ENCODE results near the gene CCDC78. TPM values are rescaled to one million over a fixed set of nuclear protein-coding genes. Genes with fewer than 3 reads are reported as not detected.
"Not testable (repeated sequence)": the region's sequence is repeated elsewhere in the genome, so short reads cannot be mapped to it uniquely, and the experiment has no call there.

Gene CCDC78
- total RNA-seq, 1 experiment from 2014 or later = 22.9 TPM

DNA sequence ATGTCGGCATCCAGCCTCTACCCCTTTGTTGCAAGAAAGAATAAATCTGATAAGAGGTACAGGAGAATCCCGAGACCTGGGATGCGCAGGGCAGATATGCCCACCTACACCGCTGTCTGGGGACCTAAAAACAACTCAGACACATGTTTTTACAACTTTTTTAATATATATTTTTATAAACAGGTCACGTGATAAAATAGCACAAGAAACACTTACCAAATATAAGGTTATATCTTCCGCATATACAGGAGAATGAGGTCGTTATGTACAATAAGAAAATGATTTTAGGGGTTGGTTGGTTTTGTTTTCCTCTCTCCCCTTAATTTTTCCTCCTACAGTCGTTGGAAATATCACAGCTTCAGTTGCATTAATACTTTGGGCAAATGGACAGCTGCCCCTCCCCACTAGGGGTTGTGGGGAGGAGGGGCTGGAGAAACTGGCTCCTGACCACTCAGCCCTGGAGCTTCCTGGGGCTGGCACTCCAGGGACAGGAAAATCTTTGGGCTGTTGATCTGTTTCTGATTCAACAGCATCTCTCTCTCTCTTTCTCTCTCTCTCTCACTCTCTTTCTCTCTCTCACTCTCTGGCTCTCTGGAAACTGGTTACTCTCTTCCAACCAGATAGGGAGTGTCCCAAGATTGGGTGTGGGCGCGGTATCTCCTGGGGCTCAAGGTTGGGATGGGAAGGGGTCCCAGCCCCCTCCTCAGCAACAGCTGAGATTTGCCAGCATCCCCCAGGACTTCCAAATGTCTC lies 33.7 kb downstream of the CCDC78 start:
- no peaks in the 10 kb centered on the region for H4K20me1 ChIP-seq (ENCODE audit: insufficient read depth)
- BruUV-seq (replicated peaks) = TSS peak; percentile 52
- H3K9me2 ChIP-seq (ENCODE audit: insufficient read depth) = no peaks in the 10 kb centered on the region
- no peaks in the 10 kb centered on the region for H3K27me3 ChIP-seq (ENCODE audit: insufficient read depth, low read length)
- no peak overlapping the region for H2AFZ ChIP-seq (ENCODE audit: low read depth, low read length, poor library complexity, severe bottlenecking)
- CTCF ChIA-PET = interaction anchor here (0.7 kb wide), 1 partner anchor 109 kb away, joined by 5 read pairs; no protein-coding TSS in a partner anchor
- H3K4me1 ChIP-seq (ENCODE audit: control insufficient read depth in 1 of 2, insufficient read depth in 2 of 2, low read length in 2 of 2) = peaks cover 18 to 46% of the 10 kb centered on the region in 2 experiments
- ATAC-seq (no peak), DNase-seq (ENCODE audit: low read depth, low spot score) (no peak)
- POLR2A ChIA-PET = no interaction called here
- no peak overlapping the region for H3K4me2 ChIP-seq (ENCODE audit: low read length)
- RAD21 ChIA-PET (ENCODE audit: low non-redundant PET in 1 of 2, low total read pairs in 2 of 2, uncharacterized antibody in 2 of 2, unreplicated experiment in 2 of 2) = no interaction called here
- H3K9me3 ChIP-seq (ENCODE audit: control insufficient read depth in 1 of 2, insufficient read depth in 1 of 2, low read depth in 1 of 2, low read length in 2 of 2) = no peaks in the 10 kb centered on the region
- TF ChIP-seq CEBPB (IDR thresholded peaks at IDR 0.05; ENCODE audit: low read depth) (no peak), YY1 (IDR thresholded peaks at IDR 0.05; ENCODE audit: extremely low read depth, insufficient replicate concordance, low read depth, low read length) (no peak), RAD21 (IDR thresholded peaks at IDR 0.05; ENCODE audit: low read depth) (no peak), EZH2phosphoT487 (IDR thresholded peaks at IDR 0.05; ENCODE audit: borderline replicate concordance) (no peak)
- TF ChIP-seq, protein P1, sequence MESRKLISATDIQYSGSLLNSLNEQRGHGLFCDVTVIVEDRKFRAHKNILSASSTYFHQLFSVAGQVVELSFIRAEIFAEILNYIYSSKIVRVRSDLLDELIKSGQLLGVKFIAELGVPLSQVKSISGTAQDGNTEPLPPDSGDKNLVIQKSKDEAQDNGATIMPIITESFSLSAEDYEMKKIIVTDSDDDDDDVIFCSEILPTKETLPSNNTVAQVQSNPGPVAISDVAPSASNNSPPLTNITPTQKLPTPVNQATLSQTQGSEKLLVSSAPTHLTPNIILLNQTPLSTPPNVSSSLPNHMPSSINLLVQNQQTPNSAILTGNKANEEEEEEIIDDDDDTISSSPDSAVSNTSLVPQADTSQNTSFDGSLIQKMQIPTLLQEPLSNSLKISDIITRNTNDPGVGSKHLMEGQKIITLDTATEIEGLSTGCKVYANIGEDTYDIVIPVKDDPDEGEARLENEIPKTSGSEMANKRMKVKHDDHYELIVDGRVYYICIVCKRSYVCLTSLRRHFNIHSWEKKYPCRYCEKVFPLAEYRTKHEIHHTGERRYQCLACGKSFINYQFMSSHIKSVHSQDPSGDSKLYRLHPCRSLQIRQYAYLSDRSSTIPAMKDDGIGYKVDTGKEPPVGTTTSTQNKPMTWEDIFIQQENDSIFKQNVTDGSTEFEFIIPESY (IDR thresholded peaks at IDR 0.05; ENCODE audit: extremely low read depth, insufficient replicate concordance, low read length) = no peak
- H3K36me3 ChIP-seq (ENCODE audit: control insufficient read depth in 1 of 2, insufficient read depth in 2 of 2, low read length in 2 of 2) = no peaks in the 10 kb centered on the region
- H3K9ac ChIP-seq (ENCODE audit: low read length) = no peak overlapping the region
- peaks cover 13% of the 10 kb centered on the region; the same call in 1 of the 2 replicates for H3K79me2 ChIP-seq (ENCODE audit: insufficient read depth, low read length)
- intact Hi-C loops (cut with micrococcal nuclease) = no loop called here
- no peak overlapping the region for H3K27ac ChIP-seq (ENCODE audit: low read depth, low read length)
- no peak overlapping the region for H3K4me3 ChIP-seq (replicated peaks in 1 of 2; ENCODE audit: low read depth in 1 of 2, low read length in 2 of 2)

DNA sequence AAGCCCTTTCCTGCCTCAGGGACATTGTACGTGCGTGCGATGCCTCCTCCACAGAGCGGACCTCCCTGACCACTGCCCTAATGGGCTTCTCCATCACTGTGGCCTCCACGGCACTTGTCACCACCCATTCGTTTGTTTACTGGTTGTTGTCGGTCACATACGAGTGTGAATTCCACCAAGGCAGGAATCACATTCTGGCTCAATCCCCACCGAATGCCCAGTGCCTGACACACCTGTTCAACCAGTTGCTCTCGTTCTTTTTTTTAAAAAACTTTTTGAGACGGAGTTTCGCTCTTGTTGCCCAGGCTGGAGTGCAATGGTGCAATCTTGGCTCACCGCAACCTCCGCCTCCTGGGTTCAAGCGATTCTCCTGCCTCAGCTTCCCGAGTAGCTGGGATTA lies 35.0 kb downstream of the CCDC78 start:
- intact Hi-C loops (cut with micrococcal nuclease); DNase-seq (ENCODE audit: low read depth, low spot score): not testable (repeated sequence)

More for the DNA sequence above, 35.0 kb downstream of the CCDC78 start:
- H3K4me2 ChIP-seq (ENCODE audit: low read length); H3K9me2 ChIP-seq (ENCODE audit: insufficient read depth); H3K9me3 ChIP-seq (ENCODE audit: control insufficient read depth in 1 of 2, insufficient read depth in 1 of 2, low read depth in 1 of 2, low read length in 2 of 2); H2AFZ ChIP-seq (ENCODE audit: low read depth, low read length, poor library complexity, severe bottlenecking); H3K9ac ChIP-seq (ENCODE audit: low read length); H4K20me1 ChIP-seq (ENCODE audit: insufficient read depth); CTCF ChIA-PET; ATAC-seq; POLR2A ChIA-PET; H3K27ac ChIP-seq (ENCODE audit: low read depth, low read length); H3K4me3 ChIP-seq (replicated peaks in 1 of 2; ENCODE audit: low read depth in 1 of 2, low read length in 2 of 2); H3K36me3 ChIP-seq (ENCODE audit: control insufficient read depth in 1 of 2, insufficient read depth in 2 of 2, low read length in 2 of 2); RAD21 ChIA-PET (ENCODE audit: low non-redundant PET in 1 of 2, low total read pairs in 2 of 2, uncharacterized antibody in 2 of 2, unreplicated experiment in 2 of 2); BruUV-seq (replicated peaks); H3K27me3 ChIP-seq (ENCODE audit: insufficient read depth, low read length): not testable (repeated sequence)
- H3K79me2 ChIP-seq (ENCODE audit: insufficient read depth, low read length) = peaks cover 17% of the 10 kb centered on the region; the same call in 1 of the 2 replicates
- peaks cover 16 to 40% of the 10 kb centered on the region in 2 experiments for H3K4me1 ChIP-seq (ENCODE audit: control insufficient read depth in 1 of 2, insufficient read depth in 2 of 2, low read length in 2 of 2)

Measured in HCT116 (cell line).